ENCODE data around the gene PRKX.
"Not testable (repeated sequence)": the region's sequence is repeated elsewhere in the genome, so short reads cannot be mapped to it uniquely, and the experiment has no call there.

Gene PRKX

GRCh38 chrX:3678328-3678727 lies 35.1 kb downstream of the PRKX start:
- TF ChIP-seq, protein P1, sequence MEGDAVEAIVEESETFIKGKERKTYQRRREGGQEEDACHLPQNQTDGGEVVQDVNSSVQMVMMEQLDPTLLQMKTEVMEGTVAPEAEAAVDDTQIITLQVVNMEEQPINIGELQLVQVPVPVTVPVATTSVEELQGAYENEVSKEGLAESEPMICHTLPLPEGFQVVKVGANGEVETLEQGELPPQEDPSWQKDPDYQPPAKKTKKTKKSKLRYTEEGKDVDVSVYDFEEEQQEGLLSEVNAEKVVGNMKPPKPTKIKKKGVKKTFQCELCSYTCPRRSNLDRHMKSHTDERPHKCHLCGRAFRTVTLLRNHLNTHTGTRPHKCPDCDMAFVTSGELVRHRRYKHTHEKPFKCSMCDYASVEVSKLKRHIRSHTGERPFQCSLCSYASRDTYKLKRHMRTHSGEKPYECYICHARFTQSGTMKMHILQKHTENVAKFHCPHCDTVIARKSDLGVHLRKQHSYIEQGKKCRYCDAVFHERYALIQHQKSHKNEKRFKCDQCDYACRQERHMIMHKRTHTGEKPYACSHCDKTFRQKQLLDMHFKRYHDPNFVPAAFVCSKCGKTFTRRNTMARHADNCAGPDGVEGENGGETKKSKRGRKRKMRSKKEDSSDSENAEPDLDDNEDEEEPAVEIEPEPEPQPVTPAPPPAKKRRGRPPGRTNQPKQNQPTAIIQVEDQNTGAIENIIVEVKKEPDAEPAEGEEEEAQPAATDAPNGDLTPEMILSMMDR (IDR thresholded peaks at IDR 0.05; ENCODE audit: borderline replicate concordance, insufficient read depth, low read depth, low read length): no peak
- no peak overlapping the region for H3K4me3 ChIP-seq (ENCODE audit: low read depth, low read length)

GRCh38 chrX:3674881-3675280 lies 38.6 kb downstream of the PRKX start:
- TF ChIP-seq, protein P1 (IDR thresholded peaks at IDR 0.05; ENCODE audit: borderline replicate concordance, insufficient read depth, low read depth, low read length): no peak
- no peak overlapping the region for H3K4me3 ChIP-seq (ENCODE audit: low read depth, low read length)

DNA sequence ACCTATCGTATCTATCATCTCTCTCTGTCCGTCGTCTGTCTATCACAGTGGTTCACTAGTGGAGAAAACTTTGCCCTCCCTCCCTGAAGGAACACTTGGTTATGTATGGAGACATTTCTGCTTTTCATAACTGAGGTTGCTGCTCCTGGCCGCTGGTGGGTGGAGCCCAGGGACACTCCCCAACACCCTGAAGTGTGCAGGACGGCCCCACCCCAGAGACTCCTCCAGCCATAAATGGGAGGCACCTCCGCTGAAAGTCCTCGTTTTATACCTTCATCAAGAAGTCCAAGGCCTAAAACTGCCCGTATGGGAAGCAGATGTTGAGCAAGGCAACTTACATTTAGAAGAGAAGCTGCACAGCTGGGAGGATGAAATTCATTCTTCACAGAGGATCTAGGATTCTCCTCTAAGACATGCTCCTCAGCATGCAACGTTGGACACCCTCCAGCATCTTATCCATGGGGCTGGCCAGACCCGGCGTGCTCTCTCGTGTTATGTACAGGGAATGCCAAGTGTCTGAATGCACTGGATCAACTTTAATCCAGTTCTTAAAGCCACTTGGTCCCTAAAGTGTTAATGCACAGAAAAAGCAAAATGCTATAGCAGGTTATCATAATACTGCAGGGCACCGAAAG lies 43.5 kb downstream of the PRKX start:
- TF ChIP-seq, protein P1 (IDR thresholded peaks at IDR 0.05; ENCODE audit: borderline replicate concordance, insufficient read depth, low read depth, low read length): no peak
- no peak overlapping the region for H3K4me3 ChIP-seq (ENCODE audit: low read depth, low read length)

GRCh38 chrX:3666975-3667374 lies 46.5 kb downstream of the PRKX start:
- TF ChIP-seq, protein P1 (IDR thresholded peaks at IDR 0.05; ENCODE audit: borderline replicate concordance, insufficient read depth, low read depth, low read length): no peak
- H3K4me3 ChIP-seq (ENCODE audit: low read depth, low read length): no peak overlapping the region

GRCh38 chrX:3664921-3665320 lies 48.5 kb downstream of the PRKX start:
- TF ChIP-seq, protein P1 (IDR thresholded peaks at IDR 0.05; ENCODE audit: borderline replicate concordance, insufficient read depth, low read depth, low read length): no peak
- no peak overlapping the region for H3K4me3 ChIP-seq (ENCODE audit: low read depth, low read length)

- H3K4me3 ChIP-seq (ENCODE audit: low read depth, low read length): not testable (repeated sequence)
Observed at GRCh38 chrX:3663576-3664250, 49.7 kb downstream of the PRKX start.

DNA sequence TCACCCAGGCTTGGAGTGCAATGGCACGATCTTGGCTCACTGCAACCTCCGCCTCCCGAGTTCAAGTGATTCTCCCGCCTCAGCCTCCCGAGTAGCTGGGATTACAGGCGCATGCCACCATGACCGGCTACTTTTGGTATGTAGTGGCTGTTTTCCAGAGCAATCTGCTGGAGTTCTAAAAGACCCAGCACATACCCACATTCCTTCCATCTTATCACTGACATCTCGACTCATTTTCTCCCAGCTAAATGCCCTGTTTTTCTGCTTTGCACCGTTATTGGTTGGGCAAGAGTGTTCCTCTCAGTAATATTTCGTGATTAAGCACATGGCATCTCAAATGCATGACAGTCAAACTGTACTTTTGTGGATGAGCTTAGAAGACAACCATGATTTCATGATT lies 53.7 kb downstream of the PRKX start:
- TF ChIP-seq, protein P1 (IDR thresholded peaks at IDR 0.05; ENCODE audit: borderline replicate concordance, insufficient read depth, low read depth, low read length): no peak
- no peak overlapping the region for H3K4me3 ChIP-seq (ENCODE audit: low read depth, low read length)

Data from GM12875 (cell line).